ENCODE data around the gene PIP4K2C. TPM values are rescaled to one million over a fixed set of nuclear protein-coding genes. Genes with fewer than 3 reads are reported as not detected.
"Not testable (repeated sequence)": the region's sequence is repeated elsewhere in the genome, so short reads cannot be mapped to it uniquely, and the experiment has no call there.

Gene PIP4K2C
- total and polyA plus RNA-seq, 2 experiments from 2014 or later: 10.8 to 30.6 TPM

DNA sequence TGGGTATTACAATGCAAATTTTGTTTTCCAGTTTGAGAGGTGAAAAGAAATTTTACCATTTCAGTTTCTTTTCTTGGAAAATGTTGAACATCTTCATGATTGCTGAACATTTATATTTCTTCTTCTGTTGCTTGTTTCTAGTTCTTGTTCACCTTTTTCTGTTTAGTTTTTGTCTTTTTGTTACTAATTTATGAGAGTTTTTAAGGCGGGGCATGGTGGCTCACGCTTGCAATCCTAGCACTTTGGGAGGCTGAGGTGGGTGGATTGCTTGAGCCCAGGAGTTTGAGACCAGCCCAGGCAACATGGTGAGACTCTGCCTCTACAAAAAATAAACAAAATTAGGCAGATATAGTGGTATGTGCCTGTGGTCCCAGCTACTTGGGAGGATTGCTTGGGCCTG lies 30.5 kb upstream of the PIP4K2C start:
- H3K27me3 ChIP-seq (ENCODE audit: insufficient read depth): no peaks in the 10 kb centered on the region
- H2AFZ ChIP-seq: no peak overlapping the region
- TF ChIP-seq EZH2phosphoT487 (IDR thresholded peaks at IDR 0.05; ENCODE audit: unreplicated experiment) (no peak), STAT1 (IDR thresholded peaks at IDR 0.05; ENCODE audit: unreplicated experiment) (no peak), NANOG (IDR thresholded peaks at IDR 0.05; ENCODE audit: borderline replicate concordance) (no peak), JUNB (IDR thresholded peaks at IDR 0.05; ENCODE audit: unreplicated experiment) (no peak), ZNF114 (CRISPR knock-in tag; IDR thresholded peaks at IDR 0.05) (no peak), EZH2 (IDR thresholded peaks at IDR 0.05; ENCODE audit: low read depth, unreplicated experiment) (no peak)
- TF ChIP-seq, protein P1, sequence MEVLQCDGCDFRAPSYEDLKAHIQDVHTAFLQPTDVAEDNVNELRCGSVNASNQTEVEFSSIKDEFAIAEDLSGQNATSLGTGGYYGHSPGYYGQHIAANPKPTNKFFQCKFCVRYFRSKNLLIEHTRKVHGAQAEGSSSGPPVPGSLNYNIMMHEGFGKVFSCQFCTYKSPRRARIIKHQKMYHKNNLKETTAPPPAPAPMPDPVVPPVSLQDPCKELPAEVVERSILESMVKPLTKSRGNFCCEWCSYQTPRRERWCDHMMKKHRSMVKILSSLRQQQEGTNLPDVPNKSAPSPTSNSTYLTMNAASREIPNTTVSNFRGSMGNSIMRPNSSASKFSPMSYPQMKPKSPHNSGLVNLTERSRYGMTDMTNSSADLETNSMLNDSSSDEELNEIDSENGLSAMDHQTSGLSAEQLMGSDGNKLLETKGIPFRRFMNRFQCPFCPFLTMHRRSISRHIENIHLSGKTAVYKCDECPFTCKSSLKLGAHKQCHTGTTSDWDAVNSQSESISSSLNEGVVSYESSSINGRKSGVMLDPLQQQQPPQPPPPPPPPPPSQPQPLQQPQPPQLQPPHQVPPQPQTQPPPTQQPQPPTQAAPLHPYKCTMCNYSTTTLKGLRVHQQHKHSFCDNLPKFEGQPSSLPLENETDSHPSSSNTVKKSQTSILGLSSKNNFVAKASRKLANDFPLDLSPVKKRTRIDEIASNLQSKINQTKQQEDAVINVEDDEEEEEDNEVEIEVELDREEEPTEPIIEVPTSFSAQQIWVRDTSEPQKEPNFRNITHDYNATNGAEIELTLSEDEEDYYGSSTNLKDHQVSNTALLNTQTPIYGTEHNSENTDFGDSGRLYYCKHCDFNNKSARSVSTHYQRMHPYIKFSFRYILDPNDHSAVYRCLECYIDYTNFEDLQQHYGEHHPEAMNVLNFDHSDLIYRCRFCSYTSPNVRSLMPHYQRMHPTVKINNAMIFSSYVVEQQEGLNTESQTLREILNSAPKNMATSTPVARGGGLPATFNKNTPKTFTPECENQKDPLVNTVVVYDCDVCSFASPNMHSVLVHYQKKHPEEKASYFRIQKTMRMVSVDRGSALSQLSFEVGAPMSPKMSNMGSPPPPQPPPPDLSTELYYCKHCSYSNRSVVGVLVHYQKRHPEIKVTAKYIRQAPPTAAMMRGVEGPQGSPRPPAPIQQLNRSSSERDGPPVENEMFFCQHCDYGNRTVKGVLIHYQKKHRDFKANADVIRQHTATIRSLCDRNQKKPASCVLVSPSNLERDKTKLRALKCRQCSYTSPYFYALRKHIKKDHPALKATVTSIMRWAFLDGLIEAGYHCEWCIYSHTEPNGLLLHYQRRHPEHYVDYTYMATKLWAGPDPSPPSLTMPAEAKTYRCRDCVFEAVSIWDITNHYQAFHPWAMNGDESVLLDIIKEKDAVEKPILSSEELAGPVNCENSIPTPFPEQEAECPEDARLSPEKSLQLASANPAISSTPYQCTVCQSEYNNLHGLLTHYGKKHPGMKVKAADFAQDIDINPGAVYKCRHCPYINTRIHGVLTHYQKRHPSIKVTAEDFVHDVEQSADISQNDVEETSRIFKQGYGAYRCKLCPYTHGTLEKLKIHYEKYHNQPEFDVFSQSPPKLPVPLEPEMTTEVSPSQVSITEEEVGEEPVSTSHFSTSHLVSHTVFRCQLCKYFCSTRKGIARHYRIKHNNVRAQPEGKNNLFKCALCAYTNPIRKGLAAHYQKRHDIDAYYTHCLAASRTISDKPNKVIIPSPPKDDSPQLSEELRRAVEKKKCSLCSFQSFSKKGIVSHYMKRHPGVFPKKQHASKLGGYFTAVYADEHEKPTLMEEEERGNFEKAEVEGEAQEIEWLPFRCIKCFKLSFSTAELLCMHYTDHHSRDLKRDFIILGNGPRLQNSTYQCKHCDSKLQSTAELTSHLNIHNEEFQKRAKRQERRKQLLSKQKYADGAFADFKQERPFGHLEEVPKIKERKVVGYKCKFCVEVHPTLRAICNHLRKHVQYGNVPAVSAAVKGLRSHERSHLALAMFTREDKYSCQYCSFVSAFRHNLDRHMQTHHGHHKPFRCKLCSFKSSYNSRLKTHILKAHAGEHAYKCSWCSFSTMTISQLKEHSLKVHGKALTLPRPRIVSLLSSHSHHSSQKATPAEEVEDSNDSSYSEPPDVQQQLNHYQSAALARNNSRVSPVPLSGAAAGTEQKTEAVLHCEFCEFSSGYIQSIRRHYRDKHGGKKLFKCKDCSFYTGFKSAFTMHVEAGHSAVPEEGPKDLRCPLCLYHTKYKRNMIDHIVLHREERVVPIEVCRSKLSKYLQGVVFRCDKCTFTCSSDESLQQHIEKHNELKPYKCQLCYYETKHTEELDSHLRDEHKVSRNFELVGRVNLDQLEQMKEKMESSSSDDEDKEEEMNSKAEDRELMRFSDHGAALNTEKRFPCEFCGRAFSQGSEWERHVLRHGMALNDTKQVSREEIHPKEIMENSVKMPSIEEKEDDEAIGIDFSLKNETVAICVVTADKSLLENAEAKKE (CRISPR knock-in tag; IDR thresholded peaks at IDR 0.05): no peak
- TF ChIP-seq, protein P2, sequence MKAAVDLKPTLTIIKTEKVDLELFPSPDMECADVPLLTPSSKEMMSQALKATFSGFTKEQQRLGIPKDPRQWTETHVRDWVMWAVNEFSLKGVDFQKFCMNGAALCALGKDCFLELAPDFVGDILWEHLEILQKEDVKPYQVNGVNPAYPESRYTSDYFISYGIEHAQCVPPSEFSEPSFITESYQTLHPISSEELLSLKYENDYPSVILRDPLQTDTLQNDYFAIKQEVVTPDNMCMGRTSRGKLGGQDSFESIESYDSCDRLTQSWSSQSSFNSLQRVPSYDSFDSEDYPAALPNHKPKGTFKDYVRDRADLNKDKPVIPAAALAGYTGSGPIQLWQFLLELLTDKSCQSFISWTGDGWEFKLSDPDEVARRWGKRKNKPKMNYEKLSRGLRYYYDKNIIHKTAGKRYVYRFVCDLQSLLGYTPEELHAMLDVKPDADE (IDR thresholded peaks at IDR 0.05): no peak
- TF ChIP-seq, protein P3, sequence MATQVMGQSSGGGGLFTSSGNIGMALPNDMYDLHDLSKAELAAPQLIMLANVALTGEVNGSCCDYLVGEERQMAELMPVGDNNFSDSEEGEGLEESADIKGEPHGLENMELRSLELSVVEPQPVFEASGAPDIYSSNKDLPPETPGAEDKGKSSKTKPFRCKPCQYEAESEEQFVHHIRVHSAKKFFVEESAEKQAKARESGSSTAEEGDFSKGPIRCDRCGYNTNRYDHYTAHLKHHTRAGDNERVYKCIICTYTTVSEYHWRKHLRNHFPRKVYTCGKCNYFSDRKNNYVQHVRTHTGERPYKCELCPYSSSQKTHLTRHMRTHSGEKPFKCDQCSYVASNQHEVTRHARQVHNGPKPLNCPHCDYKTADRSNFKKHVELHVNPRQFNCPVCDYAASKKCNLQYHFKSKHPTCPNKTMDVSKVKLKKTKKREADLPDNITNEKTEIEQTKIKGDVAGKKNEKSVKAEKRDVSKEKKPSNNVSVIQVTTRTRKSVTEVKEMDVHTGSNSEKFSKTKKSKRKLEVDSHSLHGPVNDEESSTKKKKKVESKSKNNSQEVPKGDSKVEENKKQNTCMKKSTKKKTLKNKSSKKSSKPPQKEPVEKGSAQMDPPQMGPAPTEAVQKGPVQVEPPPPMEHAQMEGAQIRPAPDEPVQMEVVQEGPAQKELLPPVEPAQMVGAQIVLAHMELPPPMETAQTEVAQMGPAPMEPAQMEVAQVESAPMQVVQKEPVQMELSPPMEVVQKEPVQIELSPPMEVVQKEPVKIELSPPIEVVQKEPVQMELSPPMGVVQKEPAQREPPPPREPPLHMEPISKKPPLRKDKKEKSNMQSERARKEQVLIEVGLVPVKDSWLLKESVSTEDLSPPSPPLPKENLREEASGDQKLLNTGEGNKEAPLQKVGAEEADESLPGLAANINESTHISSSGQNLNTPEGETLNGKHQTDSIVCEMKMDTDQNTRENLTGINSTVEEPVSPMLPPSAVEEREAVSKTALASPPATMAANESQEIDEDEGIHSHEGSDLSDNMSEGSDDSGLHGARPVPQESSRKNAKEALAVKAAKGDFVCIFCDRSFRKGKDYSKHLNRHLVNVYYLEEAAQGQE (IDR thresholded peaks at IDR 0.05; ENCODE audit: unreplicated experiment): no peak
- TF ChIP-seq, protein P4, sequence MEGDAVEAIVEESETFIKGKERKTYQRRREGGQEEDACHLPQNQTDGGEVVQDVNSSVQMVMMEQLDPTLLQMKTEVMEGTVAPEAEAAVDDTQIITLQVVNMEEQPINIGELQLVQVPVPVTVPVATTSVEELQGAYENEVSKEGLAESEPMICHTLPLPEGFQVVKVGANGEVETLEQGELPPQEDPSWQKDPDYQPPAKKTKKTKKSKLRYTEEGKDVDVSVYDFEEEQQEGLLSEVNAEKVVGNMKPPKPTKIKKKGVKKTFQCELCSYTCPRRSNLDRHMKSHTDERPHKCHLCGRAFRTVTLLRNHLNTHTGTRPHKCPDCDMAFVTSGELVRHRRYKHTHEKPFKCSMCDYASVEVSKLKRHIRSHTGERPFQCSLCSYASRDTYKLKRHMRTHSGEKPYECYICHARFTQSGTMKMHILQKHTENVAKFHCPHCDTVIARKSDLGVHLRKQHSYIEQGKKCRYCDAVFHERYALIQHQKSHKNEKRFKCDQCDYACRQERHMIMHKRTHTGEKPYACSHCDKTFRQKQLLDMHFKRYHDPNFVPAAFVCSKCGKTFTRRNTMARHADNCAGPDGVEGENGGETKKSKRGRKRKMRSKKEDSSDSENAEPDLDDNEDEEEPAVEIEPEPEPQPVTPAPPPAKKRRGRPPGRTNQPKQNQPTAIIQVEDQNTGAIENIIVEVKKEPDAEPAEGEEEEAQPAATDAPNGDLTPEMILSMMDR (conservative IDR thresholded peaks at IDR 0.05; ENCODE audit: low read depth in 2 of 2): no peak
- no peaks in the 10 kb centered on the region; the same call in 1 of the 2 replicates for H3K36me3 ChIP-seq (ENCODE audit: insufficient read depth)
- Mint-ChIP-seq H3K27me3 (ENCODE audit: insufficient read depth, low read depth, poor library complexity) (no peaks in the 10 kb centered on the region), H3K4me3 (no peak overlapping the region), H3K36me3 (ENCODE audit: low read depth) (peaks cover 11% of the 10 kb centered on the region; the same call in 2 of the 3 replicates), H3K9me3 (no peaks in the 10 kb centered on the region), H3K4me1 (peaks cover 8% of the 10 kb centered on the region; the same call in 2 of the 3 replicates), H3K27ac (no peak overlapping the region)
- H3K4me2 ChIP-seq: no peak overlapping the region
- DNase-seq (ENCODE audit: low spot score): no peak
- H4K20me1 ChIP-seq (replicated peaks; ENCODE audit: insufficient read depth): peaks cover 5% of the 10 kb centered on the region; the same call in 1 of the 2 replicates
- ATAC-seq: no peak
- H3K4me1 ChIP-seq (ENCODE audit: insufficient read depth): peaks cover 11% of the 10 kb centered on the region; the same call in 1 of the 2 replicates
- H3F3A ChIP-seq (replicated peaks; ENCODE audit: low read depth): no peaks in the 10 kb centered on the region
- no peak overlapping the region for H3K27ac ChIP-seq (ENCODE audit: low read depth)
- H3K9me2 ChIP-seq (ENCODE audit: insufficient read depth): no peaks in the 10 kb centered on the region
- no peak overlapping the region for H3K4me3 ChIP-seq
- H3K79me2 ChIP-seq (replicated peaks; ENCODE audit: insufficient read depth): peaks cover 16% of the 10 kb centered on the region; the same call in 1 of the 2 replicates

DNA sequence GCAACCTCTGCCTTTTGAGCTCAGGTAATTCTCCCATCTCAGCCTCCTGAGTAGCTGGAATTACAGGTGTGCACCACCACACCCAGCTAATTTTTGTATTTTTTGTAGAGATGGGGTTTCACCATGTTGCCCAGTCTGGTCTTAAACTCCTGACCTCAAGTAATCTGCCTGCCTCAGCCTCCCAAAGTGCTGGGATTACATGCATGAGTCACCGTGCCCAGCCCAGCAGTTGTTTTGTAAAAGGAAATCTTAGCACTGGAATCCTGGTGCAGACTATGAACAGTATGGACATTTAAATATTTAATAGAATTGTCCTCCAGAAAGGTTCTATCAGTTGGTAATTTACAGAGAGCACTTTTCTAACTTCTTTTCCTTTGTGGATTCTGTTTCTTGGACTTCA lies 29.9 kb upstream of the PIP4K2C start:
- ATAC-seq; DNase-seq (ENCODE audit: low spot score); H3K27me3 ChIP-seq (ENCODE audit: insufficient read depth); H2AFZ ChIP-seq; H3K4me3 Mint-ChIP-seq; H3K9me2 ChIP-seq (ENCODE audit: insufficient read depth); H3K36me3 ChIP-seq (ENCODE audit: insufficient read depth); H3K27ac ChIP-seq (ENCODE audit: low read depth); H3K4me1 ChIP-seq (ENCODE audit: insufficient read depth); H3K4me1 Mint-ChIP-seq; H3K9me3 Mint-ChIP-seq; H3K4me3 ChIP-seq; H3F3A ChIP-seq (replicated peaks; ENCODE audit: low read depth); H4K20me1 ChIP-seq (replicated peaks; ENCODE audit: insufficient read depth); H3K27me3 Mint-ChIP-seq (ENCODE audit: insufficient read depth, low read depth, poor library complexity); H3K27ac Mint-ChIP-seq; H3K4me2 ChIP-seq: not testable (repeated sequence)
- peaks cover 16% of the 10 kb centered on the region; the same call in 1 of the 2 replicates for H3K79me2 ChIP-seq (replicated peaks; ENCODE audit: insufficient read depth)
- H3K36me3 Mint-ChIP-seq (ENCODE audit: low read depth): peaks cover 11% of the 10 kb centered on the region; the same call in 2 of the 3 replicates
